WI38 (cell line): ENCODE results near the gene MEIS2.

Experiments
- H3K4me3 ChIP-seq: 2 replicates; pipeline ENCODE4 v1.5.1; 2011; ENCODE audit warnings: low read depth, mild to moderate bottlenecking, control low read depth, low read length
- CTCF ChIP-seq: IDR thresholded peaks from 2 replicates; pipeline ENCODE4 v1.5.1; 2012; ENCODE audit warnings: low read depth, mild to moderate bottlenecking, control low read depth, low read length

The MEIS2 gene

GRCh38 chr15:36936613-36937012 is 163.7 kb downstream of the MEIS2 start:
- no peak for TF ChIP-seq CTCF
- H3K4me3 ChIP-seq, result no peak overlapping the region

GRCh38 chr15:36933255-36933990 is 166.9 kb downstream of the MEIS2 start:
- no peak for TF ChIP-seq CTCF
- H3K4me3 ChIP-seq, result no peak overlapping the region

- TF ChIP-seq CTCF, result no peak
Measured at GRCh38 chr15:36932070-36932469, 168.3 kb downstream of the MEIS2 start.

GRCh38 chr15:36931434-36931833 is 168.9 kb downstream of the MEIS2 start:
- no peak for TF ChIP-seq CTCF
- H3K4me3 ChIP-seq, result no peak overlapping the region

More at GRCh38 chr15:36932070-36932469, 168.3 kb downstream of the MEIS2 start:
- H3K4me3 ChIP-seq, result no peak overlapping the region

- no peak for TF ChIP-seq CTCF
- H3K4me3 ChIP-seq, result no peak overlapping the region
Measured at GRCh38 chr15:36926427-36926825, 173.9 kb downstream of the MEIS2 start.

GRCh38 chr15:36925653-36926426 is 174.5 kb downstream of the MEIS2 start:
- no peak overlapping the region for H3K4me3 ChIP-seq
- no peak for TF ChIP-seq CTCF

- TF ChIP-seq CTCF, result no peak
Measured at GRCh38 chr15:36925049-36925448, 175.3 kb downstream of the MEIS2 start.

More at GRCh38 chr15:36925049-36925448, 175.3 kb downstream of the MEIS2 start:
- no peak overlapping the region for H3K4me3 ChIP-seq
